ENCODE measurements around the gene FAM174B. TPM values are rescaled to one million over a fixed set of nuclear protein-coding genes. Genes with fewer than 3 reads are reported as not detected.

Gene FAM174B
- total RNA-seq, 1 donor, result 5.1 TPM

DNA sequence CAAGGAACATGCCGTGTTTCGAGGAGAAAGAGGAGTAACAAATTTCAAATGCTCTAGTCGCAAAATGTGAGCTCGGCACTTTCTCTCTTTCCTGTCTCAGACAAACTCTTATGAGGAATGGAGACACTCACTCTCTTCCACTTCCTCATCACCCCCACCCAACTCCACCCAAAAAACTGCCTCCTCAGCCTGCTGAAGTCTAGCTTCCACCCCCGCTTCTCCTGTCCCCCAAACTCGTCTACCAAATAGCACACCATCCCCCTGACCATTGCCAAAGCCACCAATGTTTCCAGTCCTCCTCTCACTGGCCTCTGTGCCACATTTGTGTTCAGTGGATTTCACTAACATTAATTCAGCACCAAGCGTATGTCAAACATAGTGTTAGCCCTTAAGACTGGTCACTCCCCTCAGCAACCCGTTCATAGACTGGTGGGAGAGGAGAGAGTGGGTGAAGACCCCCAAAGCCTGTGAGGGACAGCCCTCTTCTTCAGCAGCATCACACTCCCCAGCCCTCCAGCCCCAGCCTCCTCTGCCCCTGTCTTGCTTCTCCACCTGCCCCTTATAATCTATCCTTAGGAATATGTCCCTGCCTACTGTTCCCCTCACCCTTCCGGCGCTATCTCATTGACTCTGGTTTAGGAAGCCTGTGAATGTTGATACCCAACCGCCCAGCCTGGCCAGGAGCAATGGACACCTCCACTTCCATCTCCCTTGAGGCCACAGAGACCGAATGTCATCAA is 77.3 kb downstream of the FAM174B start:
- Histone ChIP-seq H3K4me3 (ENCODE audit: insufficient read depth, low read length) (no peak overlapping the region), H3K36me3 (ENCODE audit: insufficient read depth, low read length) (no peaks in the 10 kb centered on the region), H3K79me2 (ENCODE audit: insufficient read depth, low read length) (no peaks in the 10 kb centered on the region), H2AFZ (ENCODE audit: low read length) (no peak overlapping the region), H3K4me1 (ENCODE audit: insufficient read depth, low read length) (no peaks in the 10 kb centered on the region), H3K4me2 (ENCODE audit: insufficient read depth, low read length) (no peak overlapping the region), H3K9me3 (ENCODE audit: low read depth, low read length) (no peaks in the 10 kb centered on the region), H4K20me1 (ENCODE audit: insufficient read depth, low read length) (no peaks in the 10 kb centered on the region), H3K27me3 (ENCODE audit: insufficient read depth, low read length) (no peaks in the 10 kb centered on the region), H3K27ac (ENCODE audit: low read depth, low read length) (no peak overlapping the region)
- TF ChIP-seq CTCF (IDR thresholded peaks at IDR 0.05; ENCODE audit: extremely low read depth, low read depth, low read length), result no peak
- no peak for DNase-seq (ENCODE audit: insufficient read length, low spot score, missing footprints)

DNA sequence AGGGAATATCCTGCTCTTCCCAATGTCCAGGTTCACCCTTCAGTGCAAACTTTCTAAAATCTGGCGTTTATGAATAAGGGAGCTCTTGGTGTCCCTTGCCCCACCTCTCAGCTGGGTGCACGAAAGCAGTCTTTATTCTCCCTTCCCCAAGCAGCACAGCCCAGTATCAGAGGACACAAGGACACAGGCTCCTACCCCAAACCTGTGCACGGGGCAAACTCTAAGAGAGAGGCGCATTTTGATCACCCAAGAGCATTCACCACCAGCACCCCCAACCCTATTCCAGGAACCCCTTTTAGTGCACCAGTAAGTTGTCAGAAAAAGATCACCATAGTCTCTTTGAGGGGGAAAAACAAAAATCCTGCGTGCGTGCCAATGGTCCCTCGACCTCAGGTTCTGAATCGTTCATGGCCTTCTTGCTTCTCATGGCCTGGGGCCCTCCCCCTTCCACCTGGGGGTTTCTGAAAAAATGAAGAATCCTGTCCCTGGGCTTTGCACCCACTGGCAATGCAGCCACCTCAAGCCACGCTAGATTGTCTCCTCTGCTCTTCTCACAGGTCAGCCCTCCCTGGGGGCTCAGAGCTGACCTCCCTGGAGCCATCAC is 78.9 kb downstream of the FAM174B start:
- no peak for DNase-seq (ENCODE audit: insufficient read length, low spot score, missing footprints)
- Histone ChIP-seq H3K4me1 (ENCODE audit: insufficient read depth, low read length) (no peaks in the 10 kb centered on the region), H3K4me3 (ENCODE audit: insufficient read depth, low read length) (no peak overlapping the region), H4K20me1 (ENCODE audit: insufficient read depth, low read length) (no peaks in the 10 kb centered on the region), H3K9me3 (ENCODE audit: low read depth, low read length) (no peaks in the 10 kb centered on the region), H3K27me3 (ENCODE audit: insufficient read depth, low read length) (no peaks in the 10 kb centered on the region), H3K79me2 (ENCODE audit: insufficient read depth, low read length) (no peaks in the 10 kb centered on the region), H3K36me3 (ENCODE audit: insufficient read depth, low read length) (no peaks in the 10 kb centered on the region), H2AFZ (ENCODE audit: low read length) (no peak overlapping the region), H3K27ac (ENCODE audit: low read depth, low read length) (no peak overlapping the region), H3K4me2 (ENCODE audit: insufficient read depth, low read length) (no peak overlapping the region)
- TF ChIP-seq CTCF (IDR thresholded peaks at IDR 0.05; ENCODE audit: extremely low read depth, low read depth, low read length), result no peak

- Histone ChIP-seq H3K27ac (ENCODE audit: low read depth, low read length) (no peak overlapping the region), H3K9me3 (ENCODE audit: low read depth, low read length) (no peaks in the 10 kb centered on the region), H3K27me3 (ENCODE audit: insufficient read depth, low read length) (no peaks in the 10 kb centered on the region), H2AFZ (ENCODE audit: low read length) (no peak overlapping the region), H3K36me3 (ENCODE audit: insufficient read depth, low read length) (no peaks in the 10 kb centered on the region), H3K4me1 (ENCODE audit: insufficient read depth, low read length) (no peaks in the 10 kb centered on the region), H3K4me3 (ENCODE audit: insufficient read depth, low read length) (no peak overlapping the region), H3K4me2 (ENCODE audit: insufficient read depth, low read length) (no peak overlapping the region), H4K20me1 (ENCODE audit: insufficient read depth, low read length) (no peaks in the 10 kb centered on the region), H3K79me2 (ENCODE audit: insufficient read depth, low read length) (no peaks in the 10 kb centered on the region)
- DNase-seq (ENCODE audit: insufficient read length, low spot score, missing footprints), result no peak
- no peak for TF ChIP-seq CTCF (IDR thresholded peaks at IDR 0.05; ENCODE audit: extremely low read depth, low read depth, low read length)
These were observed 81.0 kb downstream of the FAM174B start for GRCh38 chr15:92574566-92574965.

DNA sequence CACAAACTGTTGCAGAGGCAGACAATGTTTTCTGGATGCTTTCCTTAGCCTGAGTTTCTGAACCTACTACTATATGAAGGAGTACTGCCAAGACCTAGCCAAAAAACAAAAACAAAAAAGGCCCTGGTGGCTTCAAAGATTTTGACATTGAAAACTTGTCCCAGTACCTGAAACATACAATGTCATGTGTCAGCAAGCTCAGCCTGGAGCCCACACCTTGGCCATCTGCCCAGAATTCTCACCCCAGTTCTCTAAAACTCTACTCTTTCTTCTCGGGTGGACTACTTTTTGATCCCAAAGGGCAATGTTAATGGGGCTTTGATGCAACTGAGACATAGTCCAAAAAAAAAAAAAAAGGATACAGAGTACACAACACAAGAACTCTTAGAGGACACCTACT is 81.4 kb downstream of the FAM174B start:
- DNase-seq (ENCODE audit: insufficient read length, low spot score, missing footprints), result no peak
- no peak for TF ChIP-seq CTCF (IDR thresholded peaks at IDR 0.05; ENCODE audit: extremely low read depth, low read depth, low read length)
- no peaks in the 10 kb centered on the region for H3K9me3 ChIP-seq (ENCODE audit: low read depth, low read length)
- H3K27me3 ChIP-seq (ENCODE audit: insufficient read depth, low read length), result no peaks in the 10 kb centered on the region
- H4K20me1 ChIP-seq (ENCODE audit: insufficient read depth, low read length), result no peaks in the 10 kb centered on the region
- no peak overlapping the region for H3K4me2 ChIP-seq (ENCODE audit: insufficient read depth, low read length)
- no peaks in the 10 kb centered on the region for H3K79me2 ChIP-seq (ENCODE audit: insufficient read depth, low read length)
- no peaks in the 10 kb centered on the region for H3K4me1 ChIP-seq (ENCODE audit: insufficient read depth, low read length)
- no peak overlapping the region for H3K4me3 ChIP-seq (ENCODE audit: insufficient read depth, low read length)
- no peak overlapping the region for H2AFZ ChIP-seq (ENCODE audit: low read length)
- no peak overlapping the region for H3K27ac ChIP-seq (ENCODE audit: low read depth, low read length)
- H3K36me3 ChIP-seq (ENCODE audit: insufficient read depth, low read length), result no peaks in the 10 kb centered on the region

All from osteoblast (primary cell).